Measurements from ENCODE around the gene RBM44.
"Not testable (repeated sequence)": the region's sequence is repeated elsewhere in the genome, so short reads cannot be mapped to it uniquely, and the experiment has no call there.

DNA sequence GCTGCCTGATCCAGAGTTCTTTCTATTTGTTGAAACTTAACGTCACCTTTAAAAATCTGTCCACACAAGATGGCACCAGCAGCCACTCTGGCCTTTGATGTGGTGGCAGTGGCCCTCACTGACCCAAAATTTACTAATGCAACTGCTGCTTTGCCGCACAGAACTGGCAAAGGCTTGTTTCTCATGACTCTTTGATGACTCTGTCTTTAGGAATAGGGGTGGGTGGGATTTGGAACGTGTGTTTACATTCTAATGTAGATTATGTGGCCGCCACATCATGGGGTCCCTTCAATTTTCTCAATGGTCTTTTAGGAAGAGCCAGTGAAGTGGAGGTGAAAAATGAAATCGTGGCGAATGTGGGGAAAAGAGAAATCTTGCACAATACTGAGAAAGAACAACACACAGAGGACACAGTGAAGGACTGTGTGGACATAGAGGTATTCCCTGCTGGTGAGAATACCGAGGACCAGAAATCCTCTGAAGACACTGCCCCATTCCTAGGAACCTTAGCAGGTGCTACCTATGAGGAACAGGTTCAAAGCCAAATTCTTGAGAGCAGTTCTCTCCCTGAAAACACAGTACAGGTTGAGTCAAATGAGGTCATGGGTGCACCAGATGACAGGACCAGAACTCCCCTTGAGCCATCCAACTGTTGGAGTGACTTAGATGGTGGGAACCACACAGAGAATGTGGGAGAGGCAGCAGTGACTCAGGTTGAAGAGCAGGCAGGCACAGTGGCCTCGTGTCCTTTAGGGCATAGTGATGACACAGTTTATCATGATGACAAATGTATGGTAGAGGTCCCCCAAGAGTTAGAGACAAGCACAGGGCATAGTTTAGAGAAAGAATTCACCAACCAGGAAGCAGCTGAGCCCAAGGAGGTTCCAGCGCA, 36.0 kb upstream of the RBM44 start:
- TF ChIP-seq POLR2AphosphoS5, TAF1 (IDR thresholded peaks at IDR 0.05; ENCODE audit: low read depth, low read length): not testable (repeated sequence)
